GM12878 (cell line): Measurements from ENCODE around the gene FAM174A. TPM values are rescaled to one million over a fixed set of nuclear protein-coding genes. Genes with fewer than 3 reads are reported as not detected.

Experiments
- ATAC-seq: fragments of 200-7000 bp; cut with Tn5 transposase; 3 replicates; pipeline ENCODE4 v1.9.1; 2020; ENCODE audit warnings: mild to moderate bottlenecking, moderate library complexity
- BruUV-seq: library from RNA; stranded (reverse); fragments of 400-500 nt; replicated peaks from 2 replicates; lab custom pipeline; 2021; lab: Mats Ljungman, UMichigan
- CTCF ChIA-PET: fragments of 300-600 bp; sonication (Branson Sonifier 250); formaldehyde crosslinking; extraction: SDS; loops from one replicate; lab custom pipeline; 2021; ENCODE audit warnings: inconsistent platforms; lab: Yijun Ruan, JAX
- POLR2A ChIA-PET: fragments of 350-600 bp; formaldehyde crosslinking; extraction: SDS; loops from one replicate; lab custom pipeline; 2021; ENCODE audit warnings: inconsistent platforms; lab: Charles Lee
- RAD21 ChIA-PET: fragments of 300-600 bp; sonication (Branson Sonifier 250); formaldehyde crosslinking; loops from one replicate; lab custom pipeline; 2023; ENCODE audit warnings: antibody characterized with exemption; ENCODE audit not compliant: unreplicated experiment; lab: Charles Lee
- SMC1A ChIA-PET: fragments of 300-600 bp; sonication (Branson Sonifier 250); formaldehyde crosslinking; loops from one replicate; lab custom pipeline; 2023; ENCODE audit not compliant: unreplicated experiment, uncharacterized antibody; lab: Charles Lee
- DNase-seq: peaks from one replicate; pipeline ENCODE4 v3.0.0-alpha.2; 2011; ENCODE audit warnings: low read depth, low spot score
- FAIRE-seq: peaks from 3 replicates; lab custom pipeline; 2011; peaks lifted over from hg19 to GRCh38; lab: Jason Lieb, UNC
- H2AFZ ChIP-seq: 2 replicates; pipeline ENCODE4 v1.6.0; 2011; ENCODE audit warnings: low read depth, low read length, control low read depth; ENCODE audit not compliant: control insufficient read depth
- H3K27ac ChIP-seq: 2 replicates; pipeline ENCODE4 v1.5.1; 2011; ENCODE audit warnings: control low read depth; ENCODE audit not compliant: control insufficient read depth, insufficient read depth
- H3K27me3 ChIP-seq, 2 experiments: replicated peaks in 1 of 2; 2 replicates each; pipeline versions ENCODE4 v1.6.0 to v1.6.1; 2011; ENCODE audit warnings: low read length in 1 of 2; ENCODE audit not compliant: control insufficient read depth in 2 of 2, insufficient read depth in 2 of 2
- H3K36me3 ChIP-seq, 2 experiments: 2 replicates each; pipeline ENCODE4 v1.5.1; 2011; ENCODE audit warnings: low read length in 1 of 2; ENCODE audit not compliant: control insufficient read depth in 2 of 2, insufficient read depth in 2 of 2
- H3K4me1 ChIP-seq: 2 replicates; pipeline ENCODE4 v1.6.1; 2011; ENCODE audit warnings: mild to moderate bottlenecking, low read length, moderate library complexity, mixed read lengths; ENCODE audit not compliant: control insufficient read depth, insufficient read depth
- H3K4me2 ChIP-seq: 2 replicates; pipeline ENCODE4 v1.6.0; 2011; ENCODE audit warnings: control low read depth; ENCODE audit not compliant: control insufficient read depth, insufficient read depth
- H3K4me3 ChIP-seq: fragments of 200-600 bp; sonication (generic); 2 replicates; pipeline ENCODE4 v1.5.1; 2016
- H3K79me2 ChIP-seq: 2 replicates; pipeline ENCODE4 v1.6.0; 2011; ENCODE audit warnings: low read length; ENCODE audit not compliant: control insufficient read depth, insufficient read depth
- H3K9ac ChIP-seq: 2 replicates; pipeline ENCODE4 v1.8.0; 2011; ENCODE audit warnings: low read length, control low read depth, mixed read lengths; ENCODE audit not compliant: control insufficient read depth, insufficient read depth
- H3K9me3 ChIP-seq: replicated peaks from 3 replicates; pipeline ENCODE4 v1.5.1; 2011; ENCODE audit warnings: mild to moderate bottlenecking, low read length; ENCODE audit not compliant: control insufficient read depth, insufficient read depth
- H4K20me1 ChIP-seq: 2 replicates; pipeline ENCODE4 v1.6.0; 2011; ENCODE audit not compliant: control insufficient read depth, insufficient read depth
- ATF7 ChIP-seq: fragments of 450-650 bp; IDR thresholded peaks from 2 replicates; pipeline ENCODE4 v1.6.1; 2016; ENCODE audit warnings: low read depth, mild to moderate bottlenecking
- IKZF1 ChIP-seq: fragments of 450-650 bp; conservative IDR thresholded peaks from 2 replicates; pipeline ENCODE4 v1.6.1; 2017; ENCODE audit warnings: antibody characterized with exemption, mild to moderate bottlenecking
- NRF1 ChIP-seq: conservative IDR thresholded peaks from 2 replicates; pipeline ENCODE4 v1.6.1; 2011; ENCODE audit warnings: mild to moderate bottlenecking, low read depth, low read length, improper control_type of control experiment
- SRF ChIP-seq, 2 experiments: IDR thresholded peaks; 2 replicates each; pipeline ENCODE4 v1.6.1; 2011; ENCODE audit warnings: low read depth in 2 of 2, low read length in 2 of 2, mild to moderate bottlenecking in 1 of 2, moderate library complexity in 1 of 2
- SUPT20H ChIP-seq: IDR thresholded peaks from 2 replicates; pipeline ENCODE4 v1.6.1; 2011; ENCODE audit warnings: low read depth, mild to moderate bottlenecking, low read length, moderate library complexity, borderline replicate concordance; ENCODE audit not compliant: control insufficient read depth
- TCF3 ChIP-seq: IDR thresholded peaks from 2 replicates; pipeline ENCODE4 v1.6.1; 2012; ENCODE audit warnings: low read depth, mild to moderate bottlenecking, low read length, borderline replicate concordance; ENCODE audit not compliant: insufficient read depth
- WGBS: methylation state at CpG from one replicate; pipeline ENCODE4 v1.1.6; 2016; ENCODE audit warnings: low lambda C conversion rate; ENCODE audit not compliant: insufficient replicate concordance, insufficient coverage; ENCODE audit errors: missing lambda C conversion rate; 5-methylcytosine and 5-hydroxymethylcytosine counted together
- in situ Hi-C: fragments of 300-500 bp; cut with MboI; formaldehyde crosslinking; loops from 9 replicates; pipeline ENCODE4 v1.14.3; 2018; ENCODE audit warnings: mixed read lengths
- intact Hi-C: fragments of 100-400 bp; cut with micrococcal nuclease; formaldehyde crosslinking; loops from one replicate; pipeline ENCODE4 v1.14.2; 2022; ENCODE audit not compliant: unreplicated experiment
- polyA plus RNA-seq, 11 experiments: library from polyadenylated mRNA; depleted of rRNA in 4 of 11; unstranded in 6 of 11; stranded (reverse) in 5 of 11; fragments of >200 nt; fragmentation: Nextera tagmentation in 4 of 11; fragmentation: Illumina TruSeq in 1 of 11; extraction: Ambion mirVana in 4 of 11; extraction: Trizol in 1 of 11; gene quantifications; 1 replicate in 1 of 11; 2 replicates in 10 of 11; pipeline versions ENCODE4 v1.2.1 to v1.2.3, GENCODE V29; 2011 to 2016; ENCODE audit warnings: inconsistent platforms in 2 of 11, missing spikeins in 2 of 11, low read depth in 1 of 11
- total RNA-seq, 4 experiments: library from RNA; depleted of rRNA in 3 of 4; stranded (reverse); fragments of >200 nt in 3 of 4; fragmentation: Illumina TruSeq in 1 of 4; extraction: Trizol in 1 of 4; gene quantifications; 2 replicates each; pipeline versions ENCODE4 v1.2.1 to v1.2.3, GENCODE V29; 2013 to 2021
- TF ChIP-seq, protein P1 (sequence below): IDR thresholded peaks from 2 replicates; pipeline ENCODE4 v1.6.1; 2012; ENCODE audit warnings: low read depth, low read length, improper control_type of control experiment
- TF ChIP-seq, protein P2 (sequence below): IDR thresholded peaks from 2 replicates; pipeline ENCODE4 v1.6.1; 2012; ENCODE audit warnings: low read length, inconsistent platforms
- TF ChIP-seq, protein P3 (sequence below): fragments of 150-350 bp; IDR thresholded peaks from 2 replicates; pipeline ENCODE4 v1.6.1; 2016; ENCODE audit warnings: low read depth, low read length
- TF ChIP-seq, protein P4 (sequence below): fragments of 450-650 bp; formaldehyde crosslinking; IDR thresholded peaks from 2 replicates; pipeline ENCODE4 v1.4.0; 2022; ENCODE audit warnings: mild to moderate bottlenecking, moderate library complexity
- TF ChIP-seq, protein P5 (sequence below): fragments of 450-650 bp; IDR thresholded peaks from 2 replicates; pipeline ENCODE4 v1.6.1; 2017; ENCODE audit warnings: low read depth, mild to moderate bottlenecking, moderate library complexity

The FAM174A gene
- total and polyA plus RNA-seq, 10 of the 15 experiments (the other 5 are each of a cell fraction or from before 2014, with no cell fraction given): 1.4 to 12.1 (median 6.0) TPM

- ATAC-seq (peak; percentile 62), FAIRE-seq (no peak), DNase-seq (no peak)
- Histone ChIP-seq H3K36me3 (no peaks in the 10 kb centered on the region), H3K9ac (no peak overlapping the region), H3K9me3 (peaks cover 13% of the 10 kb centered on the region; the same call in 2 of the 3 replicates), H3K4me2 (peak overlapping the region; percentile 81), H2AFZ (no peak overlapping the region; the same call in 1 of the 2 replicates), H3K4me3 (no peak overlapping the region), H3K27me3 (no peaks in the 10 kb centered on the region), H3K27ac (peak overlapping the region; percentile 71; the same call in 1 of the 2 replicates), H3K79me2 (no peaks in the 10 kb centered on the region), H3K4me1 (peaks cover 20% of the 10 kb centered on the region), H4K20me1 (no peaks in the 10 kb centered on the region)
- intact Hi-C loops (no loop called here), in situ Hi-C loops (no loop called here)
- no TSS peak for BruUV-seq
- RAD21 ChIA-PET: no interaction called here
- CTCF ChIA-PET: interaction anchor here (1.1 kb wide), 1 partner anchor 17 kb away, joined by 3 read pairs; no protein-coding TSS in a partner anchor
- POLR2A ChIA-PET: no interaction called here
- SMC1A ChIA-PET: interaction anchor here (1.4 kb wide), 1 partner anchor 35 kb away, joined by 3 read pairs; no protein-coding TSS in a partner anchor
- WGBS: 32% methylated on average over 5 of the region's 5 CpGs
- TF ChIP-seq, protein P1, sequence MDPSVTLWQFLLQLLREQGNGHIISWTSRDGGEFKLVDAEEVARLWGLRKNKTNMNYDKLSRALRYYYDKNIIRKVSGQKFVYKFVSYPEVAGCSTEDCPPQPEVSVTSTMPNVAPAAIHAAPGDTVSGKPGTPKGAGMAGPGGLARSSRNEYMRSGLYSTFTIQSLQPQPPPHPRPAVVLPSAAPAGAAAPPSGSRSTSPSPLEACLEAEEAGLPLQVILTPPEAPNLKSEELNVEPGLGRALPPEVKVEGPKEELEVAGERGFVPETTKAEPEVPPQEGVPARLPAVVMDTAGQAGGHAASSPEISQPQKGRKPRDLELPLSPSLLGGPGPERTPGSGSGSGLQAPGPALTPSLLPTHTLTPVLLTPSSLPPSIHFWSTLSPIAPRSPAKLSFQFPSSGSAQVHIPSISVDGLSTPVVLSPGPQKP: no peak
- TF ChIP-seq TCF3 (no peak), NRF1 (no peak), ATF7 (no peak), SUPT20H (no peak), SRF (IDR thresholded peaks at IDR 0.05; ENCODE audit: low read depth in 2 of 2, low read length in 2 of 2) (no peak), IKZF1 (no peak)
- TF ChIP-seq, protein P2, sequence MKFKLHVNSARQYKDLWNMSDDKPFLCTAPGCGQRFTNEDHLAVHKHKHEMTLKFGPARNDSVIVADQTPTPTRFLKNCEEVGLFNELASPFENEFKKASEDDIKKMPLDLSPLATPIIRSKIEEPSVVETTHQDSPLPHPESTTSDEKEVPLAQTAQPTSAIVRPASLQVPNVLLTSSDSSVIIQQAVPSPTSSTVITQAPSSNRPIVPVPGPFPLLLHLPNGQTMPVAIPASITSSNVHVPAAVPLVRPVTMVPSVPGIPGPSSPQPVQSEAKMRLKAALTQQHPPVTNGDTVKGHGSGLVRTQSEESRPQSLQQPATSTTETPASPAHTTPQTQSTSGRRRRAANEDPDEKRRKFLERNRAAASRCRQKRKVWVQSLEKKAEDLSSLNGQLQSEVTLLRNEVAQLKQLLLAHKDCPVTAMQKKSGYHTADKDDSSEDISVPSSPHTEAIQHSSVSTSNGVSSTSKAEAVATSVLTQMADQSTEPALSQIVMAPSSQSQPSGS: no peak
- TF ChIP-seq, protein P3, sequence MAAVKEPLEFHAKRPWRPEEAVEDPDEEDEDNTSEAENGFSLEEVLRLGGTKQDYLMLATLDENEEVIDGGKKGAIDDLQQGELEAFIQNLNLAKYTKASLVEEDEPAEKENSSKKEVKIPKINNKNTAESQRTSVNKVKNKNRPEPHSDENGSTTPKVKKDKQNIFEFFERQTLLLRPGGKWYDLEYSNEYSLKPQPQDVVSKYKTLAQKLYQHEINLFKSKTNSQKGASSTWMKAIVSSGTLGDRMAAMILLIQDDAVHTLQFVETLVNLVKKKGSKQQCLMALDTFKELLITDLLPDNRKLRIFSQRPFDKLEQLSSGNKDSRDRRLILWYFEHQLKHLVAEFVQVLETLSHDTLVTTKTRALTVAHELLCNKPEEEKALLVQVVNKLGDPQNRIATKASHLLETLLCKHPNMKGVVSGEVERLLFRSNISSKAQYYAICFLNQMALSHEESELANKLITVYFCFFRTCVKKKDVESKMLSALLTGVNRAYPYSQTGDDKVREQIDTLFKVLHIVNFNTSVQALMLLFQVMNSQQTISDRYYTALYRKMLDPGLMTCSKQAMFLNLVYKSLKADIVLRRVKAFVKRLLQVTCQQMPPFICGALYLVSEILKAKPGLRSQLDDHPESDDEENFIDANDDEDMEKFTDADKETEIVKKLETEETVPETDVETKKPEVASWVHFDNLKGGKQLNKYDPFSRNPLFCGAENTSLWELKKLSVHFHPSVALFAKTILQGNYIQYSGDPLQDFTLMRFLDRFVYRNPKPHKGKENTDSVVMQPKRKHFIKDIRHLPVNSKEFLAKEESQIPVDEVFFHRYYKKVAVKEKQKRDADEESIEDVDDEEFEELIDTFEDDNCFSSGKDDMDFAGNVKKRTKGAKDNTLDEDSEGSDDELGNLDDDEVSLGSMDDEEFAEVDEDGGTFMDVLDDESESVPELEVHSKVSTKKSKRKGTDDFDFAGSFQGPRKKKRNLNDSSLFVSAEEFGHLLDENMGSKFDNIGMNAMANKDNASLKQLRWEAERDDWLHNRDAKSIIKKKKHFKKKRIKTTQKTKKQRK: no peak
- TF ChIP-seq, protein P4, sequence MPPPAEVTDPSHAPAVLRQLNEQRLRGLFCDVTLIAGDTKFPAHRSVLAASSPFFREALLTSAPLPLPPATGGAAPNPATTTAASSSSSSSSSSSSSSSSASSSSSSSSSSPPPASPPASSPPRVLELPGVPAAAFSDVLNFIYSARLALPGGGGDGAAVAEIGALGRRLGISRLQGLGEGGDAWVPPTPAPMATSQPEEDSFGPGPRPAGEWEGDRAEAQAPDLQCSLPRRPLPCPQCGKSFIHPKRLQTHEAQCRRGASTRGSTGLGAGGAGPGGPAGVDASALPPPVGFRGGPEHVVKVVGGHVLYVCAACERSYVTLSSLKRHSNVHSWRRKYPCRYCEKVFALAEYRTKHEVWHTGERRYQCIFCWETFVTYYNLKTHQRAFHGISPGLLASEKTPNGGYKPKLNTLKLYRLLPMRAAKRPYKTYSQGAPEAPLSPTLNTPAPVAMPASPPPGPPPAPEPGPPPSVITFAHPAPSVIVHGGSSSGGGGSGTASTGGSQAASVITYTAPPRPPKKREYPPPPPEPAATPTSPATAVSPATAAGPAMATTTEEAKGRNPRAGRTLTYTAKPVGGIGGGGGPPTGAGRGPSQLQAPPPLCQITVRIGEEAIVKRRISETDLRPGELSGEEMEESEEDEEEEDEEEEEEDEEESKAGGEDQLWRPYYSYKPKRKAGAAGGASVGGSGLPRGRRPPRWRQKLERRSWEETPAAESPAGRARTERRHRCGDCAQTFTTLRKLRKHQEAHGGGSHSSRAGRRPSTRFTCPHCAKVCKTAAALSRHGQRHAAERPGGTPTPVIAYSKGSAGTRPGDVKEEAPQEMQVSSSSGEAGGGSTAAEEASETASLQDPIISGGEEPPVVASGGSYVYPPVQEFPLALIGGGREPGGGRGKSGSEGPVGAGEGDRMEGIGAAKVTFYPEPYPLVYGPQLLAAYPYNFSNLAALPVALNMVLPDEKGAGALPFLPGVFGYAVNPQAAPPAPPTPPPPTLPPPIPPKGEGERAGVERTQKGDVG (CRISPR knock-in tag): no peak
- TF ChIP-seq, protein P5, sequence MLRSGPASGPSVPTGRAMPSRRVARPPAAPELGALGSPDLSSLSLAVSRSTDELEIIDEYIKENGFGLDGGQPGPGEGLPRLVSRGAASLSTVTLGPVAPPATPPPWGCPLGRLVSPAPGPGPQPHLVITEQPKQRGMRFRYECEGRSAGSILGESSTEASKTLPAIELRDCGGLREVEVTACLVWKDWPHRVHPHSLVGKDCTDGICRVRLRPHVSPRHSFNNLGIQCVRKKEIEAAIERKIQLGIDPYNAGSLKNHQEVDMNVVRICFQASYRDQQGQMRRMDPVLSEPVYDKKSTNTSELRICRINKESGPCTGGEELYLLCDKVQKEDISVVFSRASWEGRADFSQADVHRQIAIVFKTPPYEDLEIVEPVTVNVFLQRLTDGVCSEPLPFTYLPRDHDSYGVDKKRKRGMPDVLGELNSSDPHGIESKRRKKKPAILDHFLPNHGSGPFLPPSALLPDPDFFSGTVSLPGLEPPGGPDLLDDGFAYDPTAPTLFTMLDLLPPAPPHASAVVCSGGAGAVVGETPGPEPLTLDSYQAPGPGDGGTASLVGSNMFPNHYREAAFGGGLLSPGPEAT: no peak
Measured at GRCh38 chr5:100517301-100517974, 17.7 kb upstream of the FAM174A start.
